Immature natural killer cell (primary cell): ENCODE results near the gene CACNA1D. TPM values are rescaled to one million over a fixed set of nuclear protein-coding genes. Genes with fewer than 3 reads are reported as not detected.

Source experiments
- DNase-seq, 3 donors: peaks; one replicate each; pipeline ENCODE4 v3.0.0; 2022; ENCODE audit warnings: mixed read lengths in 1 of 3
- H3K27ac Mint-ChIP-seq, 6 donors: one replicate each; pipeline ENCODE4 v1.8.0; 2020; ENCODE audit warnings: mixed read lengths in 6 of 6, mild to moderate bottlenecking in 5 of 6, inconsistent platforms in 4 of 6, moderate library complexity in 3 of 6
- H3K27me3 Mint-ChIP-seq, 3 donors: one replicate each; pipeline ENCODE4 v1.8.0; 2020 to 2021; ENCODE audit warnings: low read depth in 3 of 3, mild to moderate bottlenecking in 3 of 3, mixed read lengths in 3 of 3, moderate library complexity in 3 of 3, inconsistent platforms in 1 of 3
- H3K36me3 Mint-ChIP-seq, 3 donors: one replicate each; pipeline ENCODE4 v1.8.0; 2020; ENCODE audit warnings: mixed read lengths in 3 of 3, inconsistent platforms in 2 of 3, mild to moderate bottlenecking in 2 of 3
- H3K4me1 Mint-ChIP-seq, 2 donors: one replicate each; pipeline ENCODE4 v1.8.0; 2020; ENCODE audit warnings: inconsistent platforms in 2 of 2, mild to moderate bottlenecking in 2 of 2, mixed read lengths in 2 of 2, moderate library complexity in 1 of 2
- H3K4me3 Mint-ChIP-seq, 5 donors: one replicate each; pipeline ENCODE4 v1.8.0; 2020; ENCODE audit warnings: mild to moderate bottlenecking in 5 of 5, mixed read lengths in 5 of 5, inconsistent platforms in 3 of 5, moderate library complexity in 3 of 5
- H3K9me3 Mint-ChIP-seq, 6 donors: one replicate each; pipeline ENCODE4 v1.8.0; 2020; ENCODE audit warnings: mild to moderate bottlenecking in 6 of 6, mixed read lengths in 6 of 6, inconsistent platforms in 4 of 6, moderate library complexity in 3 of 6
- polyA plus RNA-seq, 3 donors: library from polyadenylated mRNA; unstranded; fragments of 300-500 nt; fragmentation: Illumina TruSeq; gene quantifications; one replicate each; pipeline ENCODE4 v1.2.3, GENCODE V29; 2021

CACNA1D gene
- polyA plus RNA-seq, 3 donors from 2014 or later = not detected

GRCh38 chr3:53583161-53583690, 88.8 kb downstream of the CACNA1D start:
- H3K4me3 Mint-ChIP-seq = no peak overlapping the region
- no peaks in the 10 kb centered on the region for H3K36me3 Mint-ChIP-seq
- peaks cover 0 to 3% of the 10 kb centered on the region in 2 donors for H3K4me1 Mint-ChIP-seq
- no peak overlapping the region for H3K27ac Mint-ChIP-seq
- no peaks in the 10 kb centered on the region for H3K9me3 Mint-ChIP-seq
- H3K27me3 Mint-ChIP-seq = peaks cover 0 to 7% (median 0%) of the 10 kb centered on the region in 3 donors
- DNase-seq = no peak

- Mint-ChIP-seq H3K9me3 (no peaks in the 10 kb centered on the region), H3K4me1 (no peaks in the 10 kb centered on the region), H3K27ac (no peak overlapping the region), H3K4me3 (no peak overlapping the region), H3K27me3 (peaks cover 0 to 3% (median 0%) of the 10 kb centered on the region in 3 donors), H3K36me3 (no peaks in the 10 kb centered on the region)
- DNase-seq = no peak
Measured at GRCh38 chr3:53585049-53585448, 90.6 kb downstream of the CACNA1D start.

GRCh38 chr3:53585627-53586026, 91.2 kb downstream of the CACNA1D start:
- Mint-ChIP-seq H3K27ac (no peak overlapping the region), H3K36me3 (no peaks in the 10 kb centered on the region), H3K4me3 (no peak overlapping the region), H3K9me3 (no peaks in the 10 kb centered on the region), H3K4me1 (no peaks in the 10 kb centered on the region), H3K27me3 (peaks cover 0 to 3% (median 2%) of the 10 kb centered on the region in 3 donors)
- no peak for DNase-seq

GRCh38 chr3:53588122-53588521, 93.7 kb downstream of the CACNA1D start:
- Mint-ChIP-seq H3K9me3 (no peaks in the 10 kb centered on the region), H3K36me3 (no peaks in the 10 kb centered on the region), H3K4me3 (no peak overlapping the region), H3K4me1 (no peaks in the 10 kb centered on the region), H3K27ac (no peak overlapping the region), H3K27me3 (peaks cover 0 to 6% (median 2%) of the 10 kb centered on the region in 3 donors)
- no peak for DNase-seq

- H3K4me3 Mint-ChIP-seq = no peak overlapping the region
- no peaks in the 10 kb centered on the region for H3K9me3 Mint-ChIP-seq
- H3K27ac Mint-ChIP-seq = no peak overlapping the region
- peaks cover 0 to 9% (median 2%) of the 10 kb centered on the region in 3 donors for H3K27me3 Mint-ChIP-seq
- no peak for DNase-seq
- H3K36me3 Mint-ChIP-seq = no peaks in the 10 kb centered on the region
- no peaks in the 10 kb centered on the region for H3K4me1 Mint-ChIP-seq
Measured at GRCh38 chr3:53589201-53589600, 94.8 kb downstream of the CACNA1D start.

GRCh38 chr3:53589806-53590205, 95.4 kb downstream of the CACNA1D start:
- peaks cover 0 to 9% (median 2%) of the 10 kb centered on the region in 3 donors for H3K27me3 Mint-ChIP-seq
- no peak overlapping the region for H3K27ac Mint-ChIP-seq
- no peaks in the 10 kb centered on the region for H3K4me1 Mint-ChIP-seq
- no peak for DNase-seq
- no peak overlapping the region for H3K4me3 Mint-ChIP-seq
- no peaks in the 10 kb centered on the region for H3K36me3 Mint-ChIP-seq
- no peaks in the 10 kb centered on the region for H3K9me3 Mint-ChIP-seq

- Mint-ChIP-seq H3K4me1 (no peaks in the 10 kb centered on the region), H3K4me3 (no peak overlapping the region), H3K36me3 (no peaks in the 10 kb centered on the region), H3K27me3 (peaks cover 0 to 9% (median 5%) of the 10 kb centered on the region in 3 donors), H3K9me3 (no peaks in the 10 kb centered on the region), H3K27ac (no peak overlapping the region)
- DNase-seq = no peak
Measured at GRCh38 chr3:53590606-53591005, 96.2 kb downstream of the CACNA1D start.

- H3K9me3 Mint-ChIP-seq = no peaks in the 10 kb centered on the region
- H3K4me1 Mint-ChIP-seq = no peaks in the 10 kb centered on the region
- no peak for DNase-seq
- no peak overlapping the region for H3K27ac Mint-ChIP-seq
- H3K4me3 Mint-ChIP-seq = no peak overlapping the region
- peaks cover 0 to 9% (median 6%) of the 10 kb centered on the region in 3 donors for H3K27me3 Mint-ChIP-seq
- no peaks in the 10 kb centered on the region for H3K36me3 Mint-ChIP-seq
Measured at GRCh38 chr3:53591646-53592045, 97.2 kb downstream of the CACNA1D start.

GRCh38 chr3:53592862-53593261, 98.5 kb downstream of the CACNA1D start:
- Mint-ChIP-seq H3K27me3 (peaks cover 0 to 8% (median 6%) of the 10 kb centered on the region in 3 donors), H3K4me3 (no peak overlapping the region), H3K4me1 (no peaks in the 10 kb centered on the region), H3K9me3 (no peaks in the 10 kb centered on the region), H3K27ac (no peak overlapping the region), H3K36me3 (no peaks in the 10 kb centered on the region)
- no peak for DNase-seq

- Mint-ChIP-seq H3K4me3 (no peak overlapping the region), H3K9me3 (no peaks in the 10 kb centered on the region), H3K27me3 (peaks cover 0 to 8% (median 6%) of the 10 kb centered on the region in 3 donors), H3K36me3 (no peaks in the 10 kb centered on the region), H3K27ac (no peak overlapping the region), H3K4me1 (no peaks in the 10 kb centered on the region)
- DNase-seq = no peak
Measured at GRCh38 chr3:53593611-53594010, 99.2 kb downstream of the CACNA1D start.

GRCh38 chr3:53594276-53594675, 99.9 kb downstream of the CACNA1D start:
- Mint-ChIP-seq H3K36me3 (no peaks in the 10 kb centered on the region), H3K4me1 (no peaks in the 10 kb centered on the region), H3K27me3 (peaks cover 0 to 8% (median 6%) of the 10 kb centered on the region in 3 donors), H3K4me3 (no peak overlapping the region), H3K27ac (no peak overlapping the region), H3K9me3 (no peaks in the 10 kb centered on the region)
- DNase-seq = no peak

GRCh38 chr3:53595660-53596059, 101.2 kb downstream of the CACNA1D start:
- peaks cover 0 to 6% (median 3%) of the 10 kb centered on the region in 3 donors for H3K27me3 Mint-ChIP-seq

GRCh38 chr3:53597136-53597915, 102.9 kb downstream of the CACNA1D start:
- Mint-ChIP-seq H3K36me3 (no peaks in the 10 kb centered on the region), H3K27ac (no peak overlapping the region), H3K4me1 (no peaks in the 10 kb centered on the region), H3K4me3 (no peak overlapping the region), H3K27me3 (peaks cover 0 to 6% (median 3%) of the 10 kb centered on the region in 3 donors), H3K9me3 (no peaks in the 10 kb centered on the region)
- DNase-seq = no peak

More at GRCh38 chr3:53595660-53596059, 101.2 kb downstream of the CACNA1D start:
- Mint-ChIP-seq H3K4me1 (no peaks in the 10 kb centered on the region), H3K4me3 (no peak overlapping the region), H3K36me3 (no peaks in the 10 kb centered on the region), H3K27ac (no peak overlapping the region), H3K9me3 (no peaks in the 10 kb centered on the region)
- no peak for DNase-seq

GRCh38 chr3:53599771-53600170, 105.4 kb downstream of the CACNA1D start:
- H3K27ac Mint-ChIP-seq = no peak overlapping the region
- no peaks in the 10 kb centered on the region for H3K36me3 Mint-ChIP-seq
- H3K4me3 Mint-ChIP-seq = no peak overlapping the region
- DNase-seq = no peak
- H3K27me3 Mint-ChIP-seq = peaks cover 0 to 3% (median 0%) of the 10 kb centered on the region in 3 donors
- no peaks in the 10 kb centered on the region for H3K4me1 Mint-ChIP-seq
- no peaks in the 10 kb centered on the region for H3K9me3 Mint-ChIP-seq
